Retinal pigment epithelial cell (primary cell): ENCODE measurements around the gene SMAD3.

ENCODE experiments used
- DNase-seq: peaks from one replicate; pipeline ENCODE4 v3.0.0-alpha.2; 2010; ENCODE audit warnings: low read depth
- H3K4me3 ChIP-seq: 2 replicates; pipeline ENCODE4 v1.5.1; 2011; ENCODE audit warnings: mild to moderate bottlenecking, low read length, control low read depth, moderate library complexity
- TF ChIP-seq, protein P1 (sequence below): conservative IDR thresholded peaks from 2 replicates; pipeline ENCODE4 v1.5.1; 2011; ENCODE audit warnings: low read depth, low read length, control low read depth, inconsistent platforms

SMAD3 gene

DNA sequence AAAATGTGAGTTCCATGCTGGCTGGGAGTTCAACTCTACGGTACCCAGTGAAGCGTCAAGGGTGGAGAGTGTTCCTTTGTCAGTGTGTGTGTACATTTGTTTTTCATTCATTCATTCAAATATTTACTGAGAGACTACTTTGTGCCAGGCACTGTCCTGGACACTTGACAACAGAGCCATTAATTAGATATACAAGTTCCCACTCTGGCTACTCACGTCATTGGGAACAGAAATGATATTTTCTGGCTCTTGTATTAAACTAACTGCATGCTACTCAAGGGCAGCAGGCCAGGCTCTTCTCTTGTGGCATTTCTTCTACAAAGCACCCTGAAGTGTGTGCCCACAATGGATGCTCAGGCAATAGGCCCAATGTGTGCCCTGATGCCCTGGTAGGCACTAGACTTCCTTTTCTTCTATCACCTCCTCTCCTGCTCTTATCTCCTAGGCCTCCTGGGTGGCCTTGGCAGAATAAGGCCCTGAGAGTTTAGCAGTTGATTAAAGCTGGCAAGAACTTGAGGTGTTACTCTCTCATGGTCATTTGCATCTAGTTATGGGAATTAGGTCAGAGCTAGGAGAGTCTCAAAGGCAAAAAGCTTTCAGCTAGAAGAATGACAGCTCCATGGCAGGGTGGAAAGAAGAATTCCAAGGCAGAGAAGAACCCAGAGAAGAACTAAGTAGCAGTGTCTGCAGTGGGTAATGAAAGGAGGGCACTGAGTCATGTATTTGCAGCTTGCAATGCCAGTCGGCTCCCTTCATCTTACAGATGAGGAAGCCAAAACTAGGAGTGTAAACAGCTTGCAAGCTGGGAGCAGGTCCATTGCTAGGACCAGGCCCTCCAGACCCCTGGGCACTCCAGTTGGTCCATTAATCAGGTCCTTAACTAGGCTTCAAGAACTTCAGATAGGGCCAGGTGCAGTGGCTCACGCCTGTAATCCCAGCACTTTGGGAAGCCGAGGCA is 14.0 kb upstream of the SMAD3 start:
- DNase-seq = no peak
- TF ChIP-seq, protein P1, sequence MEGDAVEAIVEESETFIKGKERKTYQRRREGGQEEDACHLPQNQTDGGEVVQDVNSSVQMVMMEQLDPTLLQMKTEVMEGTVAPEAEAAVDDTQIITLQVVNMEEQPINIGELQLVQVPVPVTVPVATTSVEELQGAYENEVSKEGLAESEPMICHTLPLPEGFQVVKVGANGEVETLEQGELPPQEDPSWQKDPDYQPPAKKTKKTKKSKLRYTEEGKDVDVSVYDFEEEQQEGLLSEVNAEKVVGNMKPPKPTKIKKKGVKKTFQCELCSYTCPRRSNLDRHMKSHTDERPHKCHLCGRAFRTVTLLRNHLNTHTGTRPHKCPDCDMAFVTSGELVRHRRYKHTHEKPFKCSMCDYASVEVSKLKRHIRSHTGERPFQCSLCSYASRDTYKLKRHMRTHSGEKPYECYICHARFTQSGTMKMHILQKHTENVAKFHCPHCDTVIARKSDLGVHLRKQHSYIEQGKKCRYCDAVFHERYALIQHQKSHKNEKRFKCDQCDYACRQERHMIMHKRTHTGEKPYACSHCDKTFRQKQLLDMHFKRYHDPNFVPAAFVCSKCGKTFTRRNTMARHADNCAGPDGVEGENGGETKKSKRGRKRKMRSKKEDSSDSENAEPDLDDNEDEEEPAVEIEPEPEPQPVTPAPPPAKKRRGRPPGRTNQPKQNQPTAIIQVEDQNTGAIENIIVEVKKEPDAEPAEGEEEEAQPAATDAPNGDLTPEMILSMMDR = no peak
- H3K4me3 ChIP-seq = no peak overlapping the region

DNA sequence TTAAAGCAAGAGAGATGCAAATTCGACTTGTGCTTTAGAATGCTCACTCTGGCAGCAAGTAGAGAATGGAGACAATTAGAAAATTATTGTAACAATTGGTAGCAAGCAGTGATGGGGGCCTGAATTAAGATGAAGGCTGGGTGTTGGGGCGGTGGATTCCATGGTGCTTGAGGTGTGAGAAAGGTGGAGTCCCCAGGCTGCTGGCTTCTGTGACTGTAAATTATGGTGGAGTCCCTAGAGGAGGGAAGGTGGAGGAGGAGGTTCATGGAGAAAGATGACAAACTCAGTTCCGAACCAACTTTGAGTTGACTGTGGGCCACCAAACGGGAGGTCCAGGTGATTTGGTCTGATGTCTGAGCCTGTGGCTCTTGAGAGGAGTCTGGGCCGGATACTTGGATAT is 10.7 kb upstream of the SMAD3 start:
- TF ChIP-seq, protein P1 = no peak
- H3K4me3 ChIP-seq = no peak overlapping the region
- no peak for DNase-seq

- DNase-seq = no peak
- no peak overlapping the region for H3K4me3 ChIP-seq
- TF ChIP-seq, protein P1 = no peak
Observed at GRCh38 chr15:67059127-67059553, 6.3 kb upstream of the SMAD3 start.

- no peak for DNase-seq
- TF ChIP-seq, protein P1 = no peak
- H3K4me3 ChIP-seq = no peak overlapping the region
Observed at GRCh38 chr15:67061811-67062368, 3.5 kb upstream of the SMAD3 start.

DNA sequence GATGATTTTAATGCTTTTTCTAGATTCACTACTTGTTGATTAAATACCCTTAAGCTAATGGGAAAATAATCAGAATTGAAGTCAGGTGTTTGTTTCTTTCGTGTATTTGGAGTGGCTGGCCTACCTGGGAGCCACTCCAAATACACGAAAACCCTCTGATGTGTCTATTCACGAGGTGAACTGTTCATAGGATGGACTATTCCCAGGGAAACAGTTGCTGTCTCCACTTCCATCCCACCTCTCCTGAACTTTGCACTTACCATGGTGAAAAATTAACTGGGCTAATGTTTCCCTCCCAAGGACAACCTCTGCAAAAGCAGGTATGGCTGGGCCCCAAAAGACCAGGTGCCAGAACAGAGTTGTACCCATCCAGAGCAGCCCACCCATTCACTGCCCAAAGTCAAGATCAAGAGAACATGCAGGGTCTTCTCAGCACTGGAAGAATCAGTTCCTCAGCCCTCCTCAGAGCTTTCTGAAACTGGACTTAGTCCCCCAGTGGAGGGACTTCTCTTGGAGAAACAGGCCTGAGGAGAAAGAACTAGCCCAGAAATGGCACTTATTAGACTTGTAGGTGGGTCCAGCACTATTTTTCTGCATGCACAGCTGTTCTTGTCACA is 2.9 kb upstream of the SMAD3 start:
- no peak overlapping the region for H3K4me3 ChIP-seq
- TF ChIP-seq, protein P1 = no peak
- DNase-seq = no peak

GRCh38 chr15:67063689-67064606 is 1.5 kb upstream of the SMAD3 start:
- no peak overlapping the region for H3K4me3 ChIP-seq

More at GRCh38 chr15:67063689-67064606, 1.5 kb upstream of the SMAD3 start:
- no peak for DNase-seq
- TF ChIP-seq, protein P1 = no peak
